Hematopoietic multipotent progenitor cell treated with erythropoietin and hydrocortisone succinate and interleukin-3 and kit ligand, for 15 days (in vitro differentiated cells): ENCODE measurements around the gene AGPS.
A peak's percentile ranks its signal among the peaks of the same experiment; 100 is the strongest.
"Not testable (repeated sequence)": the region's sequence is repeated elsewhere in the genome, so short reads cannot be mapped to it uniquely, and the experiment has no call there.

ENCODE experiments used
- DNase-seq: peaks from one replicate; pipeline ENCODE4 v3.0.0-alpha.2; 2015; ENCODE audit warnings: low spot score

The AGPS gene

GRCh38 chr2:177474301-177474700 is 81.7 kb downstream of the AGPS start:
- DNase-seq, result no peak

GRCh38 chr2:177474998-177475397 is 82.4 kb downstream of the AGPS start:
- no peak for DNase-seq

DNA sequence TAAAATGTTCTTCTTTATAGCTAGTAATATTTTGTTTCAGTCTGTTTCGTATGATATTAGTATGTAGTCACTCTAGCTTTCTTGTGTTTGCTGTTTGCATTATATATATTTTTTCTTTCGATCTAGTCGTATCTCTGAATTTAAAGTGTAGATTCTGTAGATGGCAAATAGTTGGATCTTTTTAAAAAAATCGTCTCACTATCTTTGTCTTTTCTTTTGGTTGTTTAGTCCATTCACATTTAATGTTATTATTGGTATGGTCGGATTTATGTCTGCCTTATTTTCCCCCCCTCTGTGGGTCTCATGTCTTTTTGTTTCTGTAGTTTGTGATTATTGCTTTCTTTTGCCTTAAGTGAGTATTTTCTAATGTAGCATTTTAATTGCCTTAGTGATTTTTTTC is 84.3 kb downstream of the AGPS start:
- no peak for DNase-seq

GRCh38 chr2:177478029-177478428 is 85.5 kb downstream of the AGPS start:
- DNase-seq, result no peak

GRCh38 chr2:177478907-177479306 is 86.3 kb downstream of the AGPS start:
- DNase-seq, result no peak

- DNase-seq, result no peak
Measured at GRCh38 chr2:177482195-177482594, 89.6 kb downstream of the AGPS start.

DNA sequence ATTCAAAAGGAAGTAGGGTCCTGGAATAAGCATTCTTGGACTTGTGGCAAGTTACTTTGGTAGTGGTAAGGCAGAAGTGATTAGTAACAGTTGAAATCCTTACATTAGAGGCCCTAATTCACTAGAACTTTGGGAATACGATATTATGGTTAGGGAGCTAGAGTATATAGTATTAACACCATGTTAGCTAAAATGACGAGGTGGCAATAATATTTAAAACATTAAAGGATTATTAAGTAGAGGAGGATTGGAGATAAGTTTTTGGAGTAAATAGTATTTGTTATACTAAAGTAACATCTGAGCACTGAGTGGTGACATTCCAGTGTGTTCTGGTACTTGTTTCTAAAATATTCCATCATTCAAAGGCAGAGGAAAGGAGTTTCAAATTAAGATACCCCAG is 91.0 kb downstream of the AGPS start:
- DNase-seq, result no peak

DNA sequence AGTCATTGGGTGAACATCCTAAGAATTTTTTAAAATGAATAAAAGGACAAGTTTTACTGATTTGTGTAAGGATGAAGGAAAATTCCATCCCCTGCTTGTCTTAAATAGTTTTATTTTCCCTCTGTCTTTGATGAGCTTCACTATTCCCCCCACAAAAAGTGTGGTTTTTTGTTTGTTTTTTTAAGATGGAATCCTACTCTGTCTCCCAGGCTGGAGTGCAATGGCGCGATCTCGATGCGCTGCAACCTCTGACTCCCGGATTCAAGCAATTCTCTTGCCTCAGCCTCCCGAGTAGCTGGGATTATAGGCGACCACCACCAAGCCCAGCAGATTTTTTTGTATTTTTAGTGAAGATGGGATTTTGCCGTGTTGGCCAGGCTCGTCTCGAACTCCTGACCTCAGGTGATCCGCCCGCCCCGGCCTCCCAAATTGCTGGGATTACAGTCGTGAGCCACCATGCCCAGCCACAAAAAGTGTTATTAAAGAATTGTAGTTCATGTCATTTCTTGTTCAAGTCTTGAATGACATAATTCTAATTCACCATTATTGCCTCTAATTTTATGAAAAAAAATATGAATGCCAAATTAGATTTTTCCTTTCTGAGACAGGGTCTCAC is 91.7 kb downstream of the AGPS start:
- no peak for DNase-seq

DNA sequence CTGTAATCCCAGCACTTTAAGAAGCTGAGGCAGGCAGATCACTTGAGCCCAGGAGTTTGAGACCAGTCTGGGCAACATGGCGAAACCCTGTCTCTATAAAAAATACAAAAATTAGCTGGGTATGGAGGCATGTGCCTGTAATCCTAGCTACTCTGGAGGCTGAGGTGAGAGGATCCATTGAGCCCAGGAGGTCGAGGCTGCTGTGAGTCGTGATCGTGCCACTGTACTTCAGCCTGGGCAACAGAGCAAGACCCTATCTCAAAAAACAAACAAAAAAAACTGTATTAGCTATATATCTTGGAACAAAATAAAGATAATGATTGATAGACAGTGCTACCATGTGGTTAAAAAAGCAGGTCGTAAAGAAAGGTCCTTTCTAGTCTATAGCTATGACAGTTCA is 93.1 kb downstream of the AGPS start:
- DNase-seq, result not testable (repeated sequence)

DNA sequence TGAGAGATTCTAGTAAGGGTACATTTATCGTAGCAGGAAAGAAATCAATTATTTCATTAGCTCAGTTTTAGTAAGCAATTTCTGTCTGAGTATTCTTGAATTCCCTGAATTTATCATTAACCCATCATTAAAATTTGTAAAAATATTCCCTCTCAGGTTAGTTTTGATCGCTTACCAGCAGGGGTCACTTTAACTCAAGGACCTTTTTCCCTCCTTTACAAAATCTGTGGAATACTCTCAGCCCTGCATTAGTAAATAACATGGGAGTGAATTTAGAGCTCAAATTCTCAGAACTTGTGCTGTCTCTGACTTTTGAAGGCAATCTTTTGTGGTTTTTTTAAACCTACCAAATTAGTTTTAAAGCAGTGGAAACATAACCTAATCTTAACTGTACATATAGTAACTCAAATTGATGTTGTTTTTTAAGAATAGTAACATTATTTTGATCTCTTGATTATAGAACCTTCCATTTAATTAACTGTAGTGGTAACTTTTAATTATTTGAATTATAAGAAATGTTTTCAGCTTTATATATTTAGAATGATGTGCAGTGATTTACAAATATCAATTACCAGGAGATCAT is 97.2 kb downstream of the AGPS start:
- DNase-seq, result peak; percentile 38

GRCh38 chr2:177495945-177496344 is 103.4 kb downstream of the AGPS start:
- no peak for DNase-seq

DNA sequence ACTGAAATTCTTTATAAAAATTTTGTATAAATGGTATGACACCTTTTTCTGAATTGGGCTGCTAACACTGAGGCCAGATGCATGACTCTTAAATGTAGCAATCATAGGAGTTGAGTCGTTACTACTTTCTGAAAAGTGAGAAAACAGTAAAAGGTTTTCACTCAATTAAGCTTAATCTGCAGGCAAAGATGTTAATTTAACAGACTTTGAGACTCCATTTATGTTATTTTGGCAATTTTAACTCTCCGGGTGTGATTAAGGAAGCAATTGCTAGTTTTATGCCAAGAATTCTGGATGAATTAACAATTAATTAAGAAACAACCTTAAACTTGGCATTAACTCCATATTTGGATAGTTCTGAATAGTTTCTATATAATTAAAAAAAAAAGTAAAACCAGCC is 104.3 kb downstream of the AGPS start:
- DNase-seq, result no peak

DNA sequence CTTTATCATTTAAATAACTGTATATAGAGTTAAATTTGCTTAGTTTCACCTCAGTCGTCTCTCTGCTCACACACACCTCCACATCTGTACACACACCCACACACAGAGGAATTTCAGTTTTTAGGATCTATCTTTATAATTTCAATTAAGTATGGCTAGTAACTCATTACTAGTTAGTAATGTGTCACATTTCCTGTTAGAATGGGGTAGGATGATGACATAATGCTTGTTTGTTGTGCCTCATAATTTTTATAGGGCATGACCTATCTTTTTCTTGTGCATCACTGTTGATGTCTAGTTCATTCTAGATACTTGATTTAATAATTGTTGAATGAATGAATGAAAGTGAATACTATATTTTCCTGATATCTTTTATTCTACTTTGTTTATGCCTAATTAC is 108.6 kb downstream of the AGPS start:
- DNase-seq, result no peak

DNA sequence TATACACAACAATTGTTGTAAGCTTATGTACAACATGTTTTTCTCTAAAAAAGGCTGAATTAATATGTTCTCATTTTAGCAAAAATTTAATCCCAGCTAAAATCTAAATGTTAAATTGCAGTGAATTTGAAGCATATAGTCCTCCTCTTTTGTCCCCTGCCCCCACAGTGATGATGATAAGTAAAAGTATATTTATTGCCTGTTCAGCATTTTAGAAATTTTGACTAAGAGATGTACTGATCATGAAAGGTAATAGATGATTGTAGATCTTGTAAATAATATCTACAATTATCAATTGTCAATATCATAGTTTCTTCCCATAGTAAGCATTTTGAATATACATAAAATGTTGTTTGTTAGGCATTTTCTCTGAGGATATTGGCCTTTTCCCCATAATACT is 113.9 kb downstream of the AGPS start:
- DNase-seq, result no peak

DNA sequence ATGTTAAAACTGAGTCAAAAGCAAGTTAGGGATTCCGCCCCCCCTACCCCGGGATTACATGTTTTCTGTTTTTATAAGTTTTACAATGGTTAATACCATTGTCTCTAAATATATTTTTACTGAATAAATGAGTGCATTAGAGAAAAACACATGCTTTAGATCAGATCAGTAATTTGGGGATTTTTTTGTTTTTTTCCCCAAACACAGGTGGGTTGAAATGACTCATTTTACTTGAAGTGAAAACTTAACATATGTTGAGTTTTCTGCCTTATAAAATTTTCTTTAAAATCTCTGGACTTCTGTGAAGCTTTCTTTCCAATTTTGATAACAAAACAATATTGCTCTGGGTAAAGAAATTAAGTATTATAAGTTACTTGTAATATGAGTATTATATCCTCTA is 114.4 kb downstream of the AGPS start:
- no peak for DNase-seq

- DNase-seq, result no peak
Measured at GRCh38 chr2:177516824-177517544, 124.4 kb downstream of the AGPS start.

DNA sequence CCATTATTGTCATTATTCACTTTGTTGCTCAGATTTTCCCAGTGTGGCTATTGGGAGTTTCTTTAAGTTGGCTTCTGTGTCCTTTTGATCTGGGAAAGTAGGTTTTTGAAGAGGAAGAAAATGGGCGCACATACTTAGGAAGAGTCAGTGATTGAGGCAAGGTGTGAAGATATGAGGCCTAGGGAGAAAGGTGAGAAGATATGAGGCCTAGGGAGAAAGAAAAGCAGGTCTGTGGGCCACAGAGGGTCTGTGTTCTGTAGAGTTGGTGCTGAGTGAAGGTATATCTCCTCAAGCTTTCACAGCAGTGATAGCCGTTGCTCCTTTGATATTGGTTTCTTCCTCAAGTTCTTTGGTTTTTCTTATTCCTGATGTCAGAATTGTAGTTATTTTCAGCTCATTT is 126.2 kb downstream of the AGPS start:
- DNase-seq, result no peak

- DNase-seq, result no peak
Measured at GRCh38 chr2:177519534-177520115, 127.1 kb downstream of the AGPS start.

DNA sequence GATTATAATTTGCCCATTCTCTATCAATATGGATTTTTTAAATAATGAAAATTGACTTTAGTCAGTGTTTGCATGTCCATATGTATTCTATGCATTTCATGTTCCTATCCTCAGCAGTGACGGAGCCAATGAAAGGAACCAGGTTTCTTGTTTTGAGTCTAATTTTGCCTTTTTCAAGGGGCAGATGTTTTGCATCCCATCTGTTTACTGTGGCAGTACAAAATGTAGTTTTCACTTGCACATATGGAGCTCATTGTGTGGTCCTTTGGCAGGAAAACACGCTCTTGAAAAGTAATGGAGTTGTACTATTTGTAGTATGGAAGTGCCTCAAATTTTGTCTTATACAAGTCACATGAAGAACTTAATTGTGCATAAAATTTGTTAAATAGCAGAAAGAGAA is 127.8 kb downstream of the AGPS start:
- DNase-seq, result no peak

DNA sequence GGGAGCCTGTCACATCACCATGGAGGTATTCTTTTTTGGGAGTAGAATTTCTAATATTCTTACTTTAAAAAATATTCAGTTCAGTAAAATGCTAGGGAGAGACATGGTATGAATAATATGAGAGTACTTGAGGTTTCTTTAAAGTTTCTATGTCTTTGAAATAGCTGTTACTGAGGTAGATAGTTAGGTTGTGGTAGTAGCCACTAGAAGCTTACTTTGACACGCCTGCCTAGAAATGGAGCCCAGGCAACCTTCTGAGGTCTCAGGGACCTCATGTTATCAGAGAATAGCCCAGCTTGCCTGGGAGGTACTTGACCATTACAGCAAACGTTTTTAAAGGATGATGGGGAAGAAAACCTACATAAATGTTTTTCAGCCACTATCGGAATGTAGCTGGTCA is 131.2 kb downstream of the AGPS start:
- DNase-seq, result no peak

- DNase-seq, result no peak
Measured at GRCh38 chr2:177525351-177525924, 132.9 kb downstream of the AGPS start.

- no peak for DNase-seq
Measured at GRCh38 chr2:177528351-177528933, 135.9 kb downstream of the AGPS start.

DNA sequence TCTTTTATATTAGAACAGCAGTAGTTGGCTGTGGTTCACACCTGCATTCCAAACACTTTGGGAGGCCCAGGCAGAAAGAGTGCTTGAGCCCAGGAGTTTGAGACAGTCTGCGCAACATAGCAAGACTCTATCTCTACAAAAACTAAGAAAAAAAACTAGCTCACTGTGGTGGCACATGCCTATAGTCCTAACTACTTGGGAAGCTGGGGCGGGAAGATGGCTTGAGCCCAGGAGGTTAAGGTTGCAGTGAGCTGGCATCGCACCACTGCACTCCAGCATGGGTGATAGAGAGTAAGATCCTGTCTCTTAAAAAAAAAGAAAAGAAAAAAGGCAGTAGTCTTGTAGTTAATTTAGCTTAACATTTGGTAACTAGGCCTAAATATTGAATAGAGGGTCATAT is 136.6 kb downstream of the AGPS start:
- DNase-seq, result no peak
